GM10266 (cell line): ENCODE measurements around the gene KNTC1.
"Not testable (repeated sequence)": the region's sequence is repeated elsewhere in the genome, so short reads cannot be mapped to it uniquely, and the experiment has no call there.

Source experiments
- DNase-seq: peaks from one replicate; pipeline ENCODE4 v3.0.0; 2012; ENCODE audit errors: extremely low spot score
- CTCF ChIP-seq: IDR thresholded peaks from 2 replicates; pipeline ENCODE4 v1.5.1; 2012; ENCODE audit warnings: mild to moderate bottlenecking, low read depth; ENCODE audit not compliant: control insufficient read depth, insufficient read depth; ENCODE audit errors: missing control alignments

The KNTC1 gene

GRCh38 chr12:122544537-122544936, 17.5 kb downstream of the KNTC1 start:
- DNase-seq = peak; percentile 7
- no peak for TF ChIP-seq CTCF

GRCh38 chr12:122545855-122546254, 18.8 kb downstream of the KNTC1 start:
- DNase-seq = no peak

GRCh38 chr12:122547330-122547729, 20.3 kb downstream of the KNTC1 start:
- DNase-seq = no peak
- TF ChIP-seq CTCF = no peak

More at GRCh38 chr12:122545855-122546254, 18.8 kb downstream of the KNTC1 start:
- no peak for TF ChIP-seq CTCF

GRCh38 chr12:122558745-122559641, 31.9 kb downstream of the KNTC1 start:
- no peak for DNase-seq

GRCh38 chr12:122560138-122560537, 33.1 kb downstream of the KNTC1 start:
- DNase-seq = no peak
- TF ChIP-seq CTCF = no peak

More at GRCh38 chr12:122558745-122559641, 31.9 kb downstream of the KNTC1 start:
- no peak for TF ChIP-seq CTCF

- TF ChIP-seq CTCF = no peak
- no peak for DNase-seq
These were observed 36.3 kb downstream of the KNTC1 start for GRCh38 chr12:122563361-122563760.

GRCh38 chr12:122566816-122567215, 39.8 kb downstream of the KNTC1 start:
- not testable (repeated sequence) for DNase-seq

GRCh38 chr12:122569288-122569687, 42.2 kb downstream of the KNTC1 start:
- no peak for TF ChIP-seq CTCF
- DNase-seq = no peak

GRCh38 chr12:122570006-122570405, 43.0 kb downstream of the KNTC1 start:
- DNase-seq = not testable (repeated sequence)
